ENCODE results near the gene C20orf204. TPM values are rescaled to one million over a fixed set of nuclear protein-coding genes. Genes with fewer than 3 reads are reported as not detected.

Gene C20orf204
- total and polyA plus RNA-seq, 3 experiments from 2014 or later = 0.40 to 2.7 (median 2.4) TPM

DNA sequence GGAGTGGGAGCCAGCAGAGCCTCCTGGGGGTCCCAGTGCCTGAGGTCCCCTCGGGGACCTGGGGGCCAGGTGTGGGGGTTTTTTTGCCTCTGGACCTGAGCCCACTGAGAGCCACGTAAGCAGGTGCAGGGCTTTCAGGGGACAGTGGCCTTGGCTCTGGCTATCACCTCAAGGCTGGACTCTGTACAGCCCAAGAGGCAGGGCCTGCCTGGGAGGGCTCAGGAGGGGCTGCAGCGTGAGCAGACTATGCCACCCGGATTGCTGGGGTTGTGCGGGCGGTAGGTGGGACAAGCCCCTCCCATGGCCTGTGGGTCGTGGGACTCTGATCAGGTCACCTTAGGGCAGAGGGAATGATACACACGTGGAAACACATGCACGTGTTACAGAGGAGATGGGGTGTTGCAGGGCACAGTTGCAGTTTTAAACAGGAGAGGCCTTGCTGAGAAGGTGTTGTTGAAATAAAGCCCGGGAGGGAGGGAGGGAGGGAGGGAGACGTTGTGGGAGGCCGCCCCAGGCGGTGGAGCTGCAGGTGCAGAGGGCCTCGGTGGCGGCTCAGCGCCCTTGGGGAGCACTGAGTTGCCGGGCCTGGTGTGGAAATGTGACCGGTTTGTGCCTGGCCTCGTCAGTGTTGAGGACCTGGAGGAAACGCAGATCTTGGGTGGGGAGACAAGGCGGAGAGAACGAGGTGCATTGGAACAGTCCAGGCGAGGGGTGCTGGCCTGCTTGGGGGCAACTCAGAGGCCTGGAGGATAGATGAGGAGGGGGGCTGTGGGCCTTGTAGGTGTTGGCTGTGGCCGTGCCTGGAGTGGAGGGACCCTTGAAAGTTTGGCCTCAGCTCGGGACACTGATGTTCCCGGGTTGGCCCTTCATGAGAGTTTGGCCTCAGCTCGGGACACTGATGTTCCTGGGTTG lies 29.3 kb downstream of the C20orf204 start:
- Mint-ChIP-seq H3K4me1 (peaks cover 21 to 50% (median 24%) of the 10 kb centered on the region in 3 donors), H3K27ac (peak overlapping the region; percentile 42 to 90 (median 80)), H3K27me3 (no peaks in the 10 kb centered on the region), H3K4me3 (peak overlapping the region; percentile 53 to 80 (median 64)), H3K36me3 (peaks cover 0 to 2% (median 0%) of the 10 kb centered on the region in 3 donors), H3K9me3 (no peaks in the 10 kb centered on the region)
- POLR2A ChIA-PET = interaction anchor here (1.3 kb wide), 1 partner anchor 18 kb away, joined by 4 read pairs; no protein-coding TSS in a partner anchor
- Histone ChIP-seq H3K9me3 (ENCODE audit: low read length) (no peaks in the 10 kb centered on the region), H3K36me3 (ENCODE audit: insufficient read depth, low read length) (no peaks in the 10 kb centered on the region), H3K27ac (ENCODE audit: low read depth, low read length) (no peak overlapping the region), H3K4me1 (ENCODE audit: insufficient read depth, low read length) (peaks cover 50% of the 10 kb centered on the region), H3K4me3 (ENCODE audit: low read length) (no peak overlapping the region), H3K27me3 (ENCODE audit: insufficient read depth, low read length, poor library complexity, severe bottlenecking) (no peaks in the 10 kb centered on the region)
- no peak for DNase-seq
- CTCF ChIA-PET = interaction anchor here (1.2 to 2.7 kb wide), 3 partner anchors 16 to 55 kb away, joined by 4 to 10 read pairs (median 4); no protein-coding TSS in a partner anchor

DNA sequence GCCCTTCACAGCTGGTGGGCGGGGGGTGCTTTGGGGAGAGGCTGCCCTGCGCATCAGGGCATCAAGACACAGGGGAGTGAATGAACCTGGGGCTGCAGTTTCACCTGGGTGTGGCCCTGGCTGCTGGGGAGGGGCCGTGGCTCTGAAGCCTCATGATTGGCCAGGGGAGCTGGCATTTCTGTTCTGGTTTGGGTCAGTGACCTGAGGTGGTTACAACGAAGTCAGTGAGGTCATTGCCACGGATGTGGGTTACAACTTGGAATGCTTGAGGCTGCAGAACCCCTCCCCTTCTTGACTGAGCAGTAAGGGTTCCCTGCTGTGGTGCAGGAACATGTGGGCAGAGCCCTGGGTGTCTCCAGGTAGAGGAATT lies 30.0 kb downstream of the C20orf204 start:
- POLR2A ChIA-PET = interaction anchor here (1.3 kb wide), 1 partner anchor 17 kb away, joined by 4 read pairs; no protein-coding TSS in a partner anchor
- Mint-ChIP-seq H3K36me3 (peaks cover 0 to 2% (median 0%) of the 10 kb centered on the region in 3 donors), H3K27ac (peak overlapping the region; percentile 34 to 90 (median 80)), H3K9me3 (no peaks in the 10 kb centered on the region), H3K4me3 (peak overlapping the region; percentile 53 to 80 (median 64)), H3K4me1 (peaks cover 21 to 50% (median 24%) of the 10 kb centered on the region in 3 donors), H3K27me3 (no peaks in the 10 kb centered on the region)
- Histone ChIP-seq H3K4me3 (ENCODE audit: low read length) (no peak overlapping the region), H3K27me3 (ENCODE audit: insufficient read depth, low read length, poor library complexity, severe bottlenecking) (no peaks in the 10 kb centered on the region), H3K9me3 (ENCODE audit: low read length) (no peaks in the 10 kb centered on the region), H3K4me1 (ENCODE audit: insufficient read depth, low read length) (peaks cover 50% of the 10 kb centered on the region), H3K36me3 (ENCODE audit: insufficient read depth, low read length) (no peaks in the 10 kb centered on the region), H3K27ac (ENCODE audit: low read depth, low read length) (no peak overlapping the region)
- CTCF ChIA-PET = interaction anchor here (1.3 to 2.7 kb wide), 2 partner anchors 15 to 28 kb away, joined by 4 to 10 read pairs; no protein-coding TSS in a partner anchor
- DNase-seq = peak; percentile 24 to 68 (median 46)

- peaks cover 0 to 3% (median 0%) of the 10 kb centered on the region in 3 donors for H3K36me3 Mint-ChIP-seq
- Histone ChIP-seq H3K36me3 (ENCODE audit: insufficient read depth, low read length) (no peaks in the 10 kb centered on the region), H3K27ac (ENCODE audit: low read depth, low read length) (no peak overlapping the region), H3K4me1 (ENCODE audit: insufficient read depth, low read length) (peaks cover 50% of the 10 kb centered on the region), H3K9me3 (ENCODE audit: low read length) (no peaks in the 10 kb centered on the region), H3K4me3 (ENCODE audit: low read length) (peak overlapping the region; percentile 4), H3K27me3 (ENCODE audit: insufficient read depth, low read length, poor library complexity, severe bottlenecking) (no peaks in the 10 kb centered on the region)
- POLR2A ChIA-PET = interaction anchor here (1.3 kb wide), 1 partner anchor 16 kb away, joined by 4 read pairs; no protein-coding TSS in a partner anchor
- H3K9me3 Mint-ChIP-seq = no peaks in the 10 kb centered on the region
- peaks cover 21 to 46% (median 24%) of the 10 kb centered on the region in 3 donors for H3K4me1 Mint-ChIP-seq
- DNase-seq = no peak
- H3K27me3 Mint-ChIP-seq = no peaks in the 10 kb centered on the region
- peak overlapping the region in 3 of 8 donors; percentile 8 to 87 (median 47) for H3K27ac Mint-ChIP-seq
- CTCF ChIA-PET = interaction anchor here (1.2 kb wide), 1 partner anchor 17 kb away, joined by 4 read pairs; the partner anchor contains the start of gene LKAAEAR1
- H3K4me3 Mint-ChIP-seq = peak overlapping the region in 1 of 7 donors; percentile 65
Observed at GRCh38 chr20:64067005-64067632, 31.1 kb downstream of the C20orf204 start.

DNA sequence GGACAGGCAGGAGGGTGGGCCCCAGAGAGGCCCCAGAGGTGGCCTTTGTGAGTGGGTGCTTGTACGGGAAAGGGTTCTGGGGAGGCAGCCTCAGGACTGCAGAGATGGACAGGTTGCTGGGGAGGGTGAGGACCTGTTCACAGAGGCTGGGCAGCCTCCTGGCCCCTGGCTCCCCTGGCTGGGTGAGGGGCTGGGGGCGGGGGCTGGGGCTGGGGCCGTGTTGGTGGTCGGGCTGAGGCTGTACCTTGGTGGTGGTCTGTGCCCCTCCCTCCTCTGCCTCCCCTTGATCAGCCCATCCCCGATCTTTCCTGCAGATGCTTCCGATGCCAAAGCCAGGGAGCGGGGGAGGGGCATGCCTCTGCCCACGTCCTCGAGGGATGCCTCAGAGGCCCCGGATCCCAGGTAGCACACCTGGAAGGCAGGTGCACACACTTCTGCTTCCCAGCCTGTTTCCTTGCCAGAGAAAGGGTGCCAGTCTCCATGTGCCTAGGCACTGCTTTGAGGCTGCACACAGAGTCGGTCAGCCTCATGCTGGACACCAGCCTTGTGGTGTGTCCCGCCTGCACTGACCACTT lies 31.8 kb downstream of the C20orf204 start:
- no peaks in the 10 kb centered on the region for H3K27me3 Mint-ChIP-seq
- ChIA-PET CTCF (interaction anchor here (1.1 to 2.2 kb wide), 3 partner anchors 10 to 29 kb away, joined by 4 to 7 read pairs (median 4); partner anchors contain the start of gene LKAAEAR1), POLR2A (no interaction called here)
- peaks cover 21 to 44% (median 24%) of the 10 kb centered on the region in 3 donors for H3K4me1 Mint-ChIP-seq
- H3K9me3 ChIP-seq (ENCODE audit: low read length) = no peaks in the 10 kb centered on the region
- H3K4me3 Mint-ChIP-seq = no peak overlapping the region
- DNase-seq = no peak
- H3K9me3 Mint-ChIP-seq = no peaks in the 10 kb centered on the region
- no peak overlapping the region for H3K4me3 ChIP-seq (ENCODE audit: low read length)
- H3K4me1 ChIP-seq (ENCODE audit: insufficient read depth, low read length) = peaks cover 44% of the 10 kb centered on the region
- H3K27ac Mint-ChIP-seq = peak overlapping the region in 1 of 8 donors; percentile 8
- no peak overlapping the region for H3K27ac ChIP-seq (ENCODE audit: low read depth, low read length)
- H3K36me3 Mint-ChIP-seq = peaks cover 0 to 9% (median 0%) of the 10 kb centered on the region in 3 donors
- H3K27me3 ChIP-seq (ENCODE audit: insufficient read depth, low read length, poor library complexity, severe bottlenecking) = no peaks in the 10 kb centered on the region
- H3K36me3 ChIP-seq (ENCODE audit: insufficient read depth, low read length) = no peaks in the 10 kb centered on the region

- Histone ChIP-seq H3K27ac (ENCODE audit: low read depth, low read length) (no peak overlapping the region), H3K36me3 (ENCODE audit: insufficient read depth, low read length) (no peaks in the 10 kb centered on the region), H3K9me3 (ENCODE audit: low read length) (no peaks in the 10 kb centered on the region), H3K4me1 (ENCODE audit: insufficient read depth, low read length) (peaks cover 42% of the 10 kb centered on the region), H3K4me3 (ENCODE audit: low read length) (no peak overlapping the region), H3K27me3 (ENCODE audit: insufficient read depth, low read length, poor library complexity, severe bottlenecking) (no peaks in the 10 kb centered on the region)
- ChIA-PET CTCF (interaction anchor here (0.7 to 2.2 kb wide), 4 partner anchors 8 to 30 kb away, joined by 3 to 7 read pairs (median 4); no protein-coding TSS in a partner anchor), POLR2A (interaction anchor here (0.6 kb wide), 1 partner anchor 89 kb away, joined by 3 read pairs; the partner anchor contains the start of gene SAMD10)
- Mint-ChIP-seq H3K27me3 (no peaks in the 10 kb centered on the region), H3K4me3 (no peak overlapping the region), H3K4me1 (peaks cover 20 to 41% (median 24%) of the 10 kb centered on the region in 3 donors), H3K36me3 (peaks cover 0 to 15% (median 0%) of the 10 kb centered on the region in 3 donors), H3K9me3 (no peaks in the 10 kb centered on the region), H3K27ac (peak overlapping the region in 1 of 8 donors; percentile 64)
- no peak for DNase-seq
Observed at GRCh38 chr20:64068386-64069208, 32.6 kb downstream of the C20orf204 start.

- H3K36me3 ChIP-seq (ENCODE audit: insufficient read depth, low read length) = no peaks in the 10 kb centered on the region
- ChIA-PET CTCF (interaction anchor here (0.7 to 2.2 kb wide), 4 partner anchors 8 to 10 kb away, joined by 3 to 7 read pairs (median 3); partner anchors contain the start of gene RGS19), POLR2A (interaction anchor here (0.6 to 1.2 kb wide), 2 partner anchors 10 to 90 kb away, joined by 3 to 6 read pairs; partner anchors contain the start of genes OPRL1, RGS19 and SAMD10)
- no peak overlapping the region for H3K27ac ChIP-seq (ENCODE audit: low read depth, low read length)
- no peaks in the 10 kb centered on the region for H3K9me3 Mint-ChIP-seq
- no peak overlapping the region for H3K27ac Mint-ChIP-seq
- no peaks in the 10 kb centered on the region for H3K27me3 ChIP-seq (ENCODE audit: insufficient read depth, low read length, poor library complexity, severe bottlenecking)
- H3K4me3 ChIP-seq (ENCODE audit: low read length) = no peak overlapping the region
- no peaks in the 10 kb centered on the region for H3K9me3 ChIP-seq (ENCODE audit: low read length)
- peaks cover 0 to 19% (median 0%) of the 10 kb centered on the region in 3 donors for H3K36me3 Mint-ChIP-seq
- peaks cover 36% of the 10 kb centered on the region for H3K4me1 ChIP-seq (ENCODE audit: insufficient read depth, low read length)
- DNase-seq = no peak
- no peaks in the 10 kb centered on the region for H3K27me3 Mint-ChIP-seq
- peaks cover 14 to 35% (median 20%) of the 10 kb centered on the region in 3 donors for H3K4me1 Mint-ChIP-seq
- no peak overlapping the region for H3K4me3 Mint-ChIP-seq
Observed at GRCh38 chr20:64069209-64069613, 33.2 kb downstream of the C20orf204 start.

Data from CD8-positive, alpha-beta memory T cell (primary cell).